Ishikawa (cell line): ENCODE data around the gene TSG101.

ENCODE experiments used
- CEBPB ChIP-seq: IDR thresholded peaks from 2 replicates; pipeline ENCODE4 v1.6.1; 2012
- CREB1 ChIP-seq: IDR thresholded peaks from 2 replicates; pipeline ENCODE4 v1.6.1; 2012; ENCODE audit warnings: low read depth
- EGR1 ChIP-seq: IDR thresholded peaks from 2 replicates; pipeline ENCODE4 v1.6.1; 2012
- EP300 ChIP-seq: IDR thresholded peaks from 2 replicates; pipeline ENCODE4 v1.6.1; 2012; ENCODE audit warnings: borderline replicate concordance
- FOXM1 ChIP-seq: IDR thresholded peaks from 2 replicates; pipeline ENCODE4 v1.6.1; 2012; ENCODE audit warnings: low read depth, borderline replicate concordance
- NFIC ChIP-seq: IDR thresholded peaks from 2 replicates; pipeline ENCODE4 v1.6.1; 2012
- RAD21 ChIP-seq: IDR thresholded peaks from 2 replicates; pipeline ENCODE4 v1.6.1; 2012; ENCODE audit warnings: low read depth
- REST ChIP-seq: IDR thresholded peaks from 2 replicates; pipeline ENCODE4 v1.6.1; 2012; ENCODE audit warnings: low read depth, mild to moderate bottlenecking
- TAF1 ChIP-seq: IDR thresholded peaks from 2 replicates; pipeline ENCODE4 v1.6.1; 2012; ENCODE audit warnings: low read depth, mild to moderate bottlenecking
- TCF12 ChIP-seq: IDR thresholded peaks from 2 replicates; pipeline ENCODE4 v1.6.1; 2012; ENCODE audit warnings: low read depth
- TEAD4 ChIP-seq: IDR thresholded peaks from 2 replicates; pipeline ENCODE4 v1.6.1; 2012
- USF1 ChIP-seq: IDR thresholded peaks from 2 replicates; pipeline ENCODE4 v1.6.1; 2012
- YY1 ChIP-seq: IDR thresholded peaks from 2 replicates; pipeline ENCODE4 v1.6.1; 2012; ENCODE audit warnings: low read depth
- ZBTB7A ChIP-seq: IDR thresholded peaks from 2 replicates; pipeline ENCODE4 v1.6.1; 2012; ENCODE audit warnings: low read depth
- TF ChIP-seq, protein P1 (sequence below): IDR thresholded peaks from 2 replicates; pipeline ENCODE4 v1.6.1; 2012

The TSG101 gene

GRCh38 chr11:18490736-18491485 lies 35.8 kb downstream of the TSG101 start:
- TF ChIP-seq TEAD4 (no peak), RAD21 (no peak), EP300 (no peak), USF1 (no peak)
- TF ChIP-seq, protein P1, sequence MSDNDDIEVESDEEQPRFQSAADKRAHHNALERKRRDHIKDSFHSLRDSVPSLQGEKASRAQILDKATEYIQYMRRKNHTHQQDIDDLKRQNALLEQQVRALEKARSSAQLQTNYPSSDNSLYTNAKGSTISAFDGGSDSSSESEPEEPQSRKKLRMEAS, result no peak

- TF ChIP-seq TAF1, result no peak
- no peak for TF ChIP-seq EP300
- no peak for TF ChIP-seq NFIC
- no peak for TF ChIP-seq CREB1
- TF ChIP-seq ZBTB7A, result no peak
- no peak for TF ChIP-seq FOXM1
- no peak for TF ChIP-seq USF1
- no peak for TF ChIP-seq EGR1
- TF ChIP-seq YY1, result no peak
- no peak for TF ChIP-seq TEAD4
- TF ChIP-seq TCF12, result no peak
- TF ChIP-seq, protein P1, result no peak
- TF ChIP-seq REST, result no peak
- TF ChIP-seq RAD21, result no peak
- TF ChIP-seq CEBPB, result no peak
Observed at GRCh38 chr11:18490319-18490718, 36.4 kb downstream of the TSG101 start.

DNA sequence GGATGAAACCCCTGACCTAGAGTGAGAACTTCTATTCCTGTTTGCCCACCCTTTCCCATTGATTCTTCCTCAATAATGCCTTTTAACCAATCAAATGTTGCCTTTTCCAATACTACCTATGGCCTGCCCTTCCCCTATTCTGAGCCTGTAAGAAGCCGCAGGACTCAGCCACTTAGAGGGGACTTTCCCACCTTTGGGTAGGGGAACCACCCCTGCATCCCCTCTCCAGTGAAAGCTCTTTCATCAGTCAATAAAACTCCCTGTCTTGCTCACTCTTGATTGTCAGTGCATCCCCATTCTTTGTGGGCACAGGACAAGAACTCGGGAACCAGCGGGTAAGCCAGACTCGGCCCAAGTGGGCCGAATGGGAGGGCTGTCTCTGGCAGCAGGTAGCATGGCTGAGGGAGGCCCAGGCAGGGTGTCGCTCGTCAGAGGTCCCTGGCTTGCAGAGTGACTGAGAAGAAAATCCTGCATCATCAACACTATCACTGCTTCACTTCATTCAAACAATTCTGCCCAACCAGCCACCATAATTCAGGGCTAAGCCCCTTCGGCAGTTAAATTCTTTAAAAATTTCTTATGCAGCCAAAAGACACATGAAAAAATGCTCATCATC lies 40.7 kb downstream of the TSG101 start:
- TF ChIP-seq FOXM1, result no peak
- no peak for TF ChIP-seq YY1
- no peak for TF ChIP-seq USF1
- no peak for TF ChIP-seq TCF12
- TF ChIP-seq EGR1, result no peak
- no peak for TF ChIP-seq RAD21
- TF ChIP-seq REST, result no peak
- TF ChIP-seq NFIC, result no peak
- TF ChIP-seq, protein P1, result no peak
- TF ChIP-seq TEAD4, result no peak
- no peak for TF ChIP-seq EP300
- TF ChIP-seq TAF1, result no peak
- no peak for TF ChIP-seq CREB1
- no peak for TF ChIP-seq ZBTB7A
- TF ChIP-seq CEBPB, result no peak

DNA sequence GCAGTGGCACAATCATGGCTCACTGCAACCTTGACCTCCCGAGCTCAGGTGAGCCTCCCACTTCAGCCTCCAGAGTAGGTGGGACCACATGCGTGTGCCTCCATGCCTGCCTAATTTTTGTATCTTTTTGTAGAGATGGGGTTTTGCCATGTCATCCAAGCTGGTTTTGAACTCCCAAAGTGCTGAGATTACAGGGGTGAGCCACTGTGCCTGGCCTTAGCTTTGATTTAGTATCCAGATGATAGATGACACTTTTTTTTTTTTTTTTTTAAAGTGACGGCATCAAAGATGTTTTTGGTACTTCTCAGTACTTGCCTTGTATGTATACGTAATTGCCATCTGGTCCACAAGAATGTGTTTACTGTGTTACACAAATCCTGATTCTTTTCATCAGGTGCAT lies 47.7 kb downstream of the TSG101 start:
- TF ChIP-seq TEAD4, result no peak
- no peak for TF ChIP-seq RAD21
- no peak for TF ChIP-seq EP300
- TF ChIP-seq NFIC, result no peak
- TF ChIP-seq TCF12, result no peak
- no peak for TF ChIP-seq REST
- TF ChIP-seq TAF1, result no peak
- TF ChIP-seq EGR1, result no peak
- TF ChIP-seq, protein P1, result no peak
- no peak for TF ChIP-seq CREB1
- TF ChIP-seq YY1, result no peak
